Measurements from ENCODE around the gene PHKG2.

PHKG2 gene

GRCh38 chr16:30757316-30757715, 9.1 kb downstream of the PHKG2 start:
- no peak for DNase-seq (ENCODE audit: low spot score)

- DNase-seq (ENCODE audit: low spot score), result no peak
These were observed 10.8 kb downstream of the PHKG2 start for GRCh38 chr16:30758988-30759491.

GRCh38 chr16:30760001-30760559, 11.9 kb downstream of the PHKG2 start:
- no peak for DNase-seq (ENCODE audit: low spot score)

GRCh38 chr16:30760577-30761426, 12.6 kb downstream of the PHKG2 start:
- DNase-seq (ENCODE audit: low spot score), result peak; percentile 34

- DNase-seq (ENCODE audit: low spot score), result no peak
These were observed 13.3 kb downstream of the PHKG2 start for GRCh38 chr16:30761427-30761927.

- peak; percentile 100 for DNase-seq (ENCODE audit: low spot score)
These were observed 14.0 kb downstream of the PHKG2 start, which contains the start of the genes CFAP119 and RNF40 for GRCh38 chr16:30761928-30762902. Gene CFAP119, minus strand, starts transcription at chr16:30762062. Its CDS starts 314 bp downstream, at chr16:30761748. Gene RNF40, plus strand, starts transcription at chr16:30762322. Its CDS starts 224 bp downstream, at chr16:30762546.

GRCh38 chr16:30762991-30763725, 14.9 kb downstream of the PHKG2 start:
- no peak for DNase-seq (ENCODE audit: low spot score)

GRCh38 chr16:30764086-30764485, 15.9 kb downstream of the PHKG2 start:
- DNase-seq (ENCODE audit: low spot score), result no peak

GRCh38 chr16:30764816-30765465, 16.7 kb downstream of the PHKG2 start:
- DNase-seq (ENCODE audit: low spot score), result no peak

- no peak for DNase-seq (ENCODE audit: low spot score)
These were observed 18.1 kb downstream of the PHKG2 start for GRCh38 chr16:30766206-30766932.

- DNase-seq (ENCODE audit: low spot score), result no peak
These were observed 18.7 kb downstream of the PHKG2 start for GRCh38 chr16:30766933-30767284.

GRCh38 chr16:30767767-30768465, 19.7 kb downstream of the PHKG2 start:
- DNase-seq (ENCODE audit: low spot score), result no peak

GRCh38 chr16:30768583-30769181, 20.5 kb downstream of the PHKG2 start:
- no peak for DNase-seq (ENCODE audit: low spot score)

- DNase-seq (ENCODE audit: low spot score), result no peak
These were observed 21.3 kb downstream of the PHKG2 start for GRCh38 chr16:30769379-30770089.

- no peak for DNase-seq (ENCODE audit: low spot score)
These were observed 23.5 kb downstream of the PHKG2 start for GRCh38 chr16:30771726-30772125.

- no peak for DNase-seq (ENCODE audit: low spot score)
These were observed 25.6 kb downstream of the PHKG2 start for GRCh38 chr16:30773826-30774225.

GRCh38 chr16:30774367-30775130, 26.3 kb downstream of the PHKG2 start:
- DNase-seq (ENCODE audit: low spot score), result peak; percentile 35

- DNase-seq (ENCODE audit: low spot score), result no peak
These were observed 26.8 kb downstream of the PHKG2 start for GRCh38 chr16:30775131-30775391.

Data from AG20443 (cell line).